Natural killer cell (primary cell): ENCODE results near the gene SLC12A4. TPM values are rescaled to one million over a fixed set of nuclear protein-coding genes. Genes with fewer than 3 reads are reported as not detected.

Experiments used
- ATAC-seq, 3 donors: fragments of 150-1000 bp in 2 of 3; fragments of 200-7000 bp in 1 of 3; cut with Tn5 transposase; 1 replicate in 1 of 3; 2 replicates in 2 of 3; pipeline ENCODE4 v1.10.0; 2021; ENCODE audit warnings: mild to moderate bottlenecking in 2 of 3, moderate library complexity in 2 of 3
- DNase-seq, 2 donors: peaks; one replicate each; pipeline versions ENCODE4 v3.0.0 to v3.0.0-alpha.2; 2013 to 2021; ENCODE audit warnings: mixed read lengths in 1 of 2
- H3K27ac ChIP-seq: one replicate; pipeline ENCODE4 v1.5.1; 2013; ENCODE audit warnings: mild to moderate bottlenecking, low read length
- H3K27me3 ChIP-seq: one replicate; pipeline ENCODE4 v1.6.1; 2013; ENCODE audit warnings: low read length; ENCODE audit not compliant: control insufficient read depth, insufficient read depth
- H3K36me3 ChIP-seq: one replicate; pipeline ENCODE4 v1.6.1; 2013; ENCODE audit warnings: low read length; ENCODE audit not compliant: control insufficient read depth, insufficient read depth
- H3K4me1 ChIP-seq: one replicate; pipeline ENCODE4 v1.6.1; 2013; ENCODE audit warnings: low read length; ENCODE audit not compliant: control insufficient read depth, insufficient read depth
- H3K4me3 ChIP-seq: one replicate; pipeline ENCODE4 v1.5.1; 2013; ENCODE audit warnings: low read length
- H3K9me3 ChIP-seq: one replicate; pipeline ENCODE4 v1.6.1; 2013; ENCODE audit warnings: low read length; ENCODE audit not compliant: control insufficient read depth, insufficient read depth
- H3K27ac Mint-ChIP-seq, 2 donors: one replicate each; pipeline ENCODE4 v1.8.0; 2022; ENCODE audit warnings: mild to moderate bottlenecking in 2 of 2, mixed read lengths in 2 of 2, moderate library complexity in 1 of 2
- H3K27me3 Mint-ChIP-seq, 2 donors: one replicate each; pipeline ENCODE4 v1.8.0; 2022; ENCODE audit warnings: low read depth in 2 of 2, mixed read lengths in 2 of 2
- H3K36me3 Mint-ChIP-seq: one replicate; pipeline ENCODE4 v1.8.0; 2022; ENCODE audit warnings: mixed read lengths
- H3K4me1 Mint-ChIP-seq, 2 donors: one replicate each; pipeline ENCODE4 v1.8.0; 2022; ENCODE audit warnings: mixed read lengths in 2 of 2
- H3K4me3 Mint-ChIP-seq: one replicate; pipeline ENCODE4 v1.8.0; 2022; ENCODE audit warnings: mild to moderate bottlenecking, moderate library complexity, mixed read lengths
- H3K9me3 Mint-ChIP-seq, 2 donors: one replicate each; pipeline ENCODE4 v1.8.0; 2022; ENCODE audit warnings: mixed read lengths in 2 of 2
- WGBS: methylation state at CpG from one replicate; pipeline ENCODE4 v1.1.7; 2013; ENCODE audit warnings: missing lambda C conversion rate; ENCODE audit not compliant: insufficient coverage; 5-methylcytosine and 5-hydroxymethylcytosine counted together
- intact Hi-C: fragments of 100-400 bp; cut with micrococcal nuclease; formaldehyde crosslinking; loops from one replicate; pipeline ENCODE4 v1.14.2; 2022
- total RNA-seq, 4 donors: library from RNA; stranded (reverse); fragments of 120-200 nt in 1 of 4; gene quantifications; one replicate each; pipeline versions ENCODE4 v1.2.3 to v1.2.4, GENCODE V29; 2013 to 2022
- TF ChIP-seq, protein P1 (sequence below): fragments of 200-600 bp; IDR thresholded peaks from one replicate; pipeline ENCODE4 v1.8.0; 2022; ENCODE audit warnings: antibody characterized with exemption

Gene SLC12A4
- total RNA-seq, 3 donors from 2014 or later (not counting 1 experiment from before 2014, with no cell fraction given): 30.0 to 47.0 (median 30.5) TPM

DNA sequence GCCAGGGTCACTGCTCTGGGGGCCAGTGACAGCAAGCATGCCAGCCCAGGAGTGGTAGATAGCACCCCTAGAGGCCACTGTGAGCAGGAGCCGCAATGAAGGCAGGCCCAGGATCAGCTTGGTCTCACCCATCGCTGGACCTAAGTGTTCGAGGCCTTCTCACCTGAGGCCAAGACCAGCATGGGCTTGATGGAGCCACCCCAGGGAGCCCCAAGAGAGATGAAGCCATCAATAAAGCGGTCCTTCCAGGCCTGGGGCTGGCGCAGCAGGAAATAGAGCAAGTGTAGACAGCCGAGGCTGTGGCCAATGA lies 26.3 kb downstream of the SLC12A4 start:
- Histone ChIP-seq H3K4me1 (peaks cover 37% of the 10 kb centered on the region), H3K27me3 (no peaks in the 10 kb centered on the region), H3K9me3 (no peaks in the 10 kb centered on the region), H3K4me3 (no peak overlapping the region), H3K36me3 (peaks cover 17% of the 10 kb centered on the region), H3K27ac (no peak overlapping the region)
- DNase-seq (peak in 1 of 2 donors; percentile 60), ATAC-seq (peak in 2 of 3 donors; percentile 78 to 83)
- Mint-ChIP-seq H3K27me3 (no peaks in the 10 kb centered on the region), H3K9me3 (no peaks in the 10 kb centered on the region), H3K4me1 (peaks cover 21 to 28% of the 10 kb centered on the region in 2 donors), H3K36me3 (no peaks in the 10 kb centered on the region), H3K4me3 (no peak overlapping the region), H3K27ac (peak overlapping the region in 1 of 2 donors; percentile 45)
- TF ChIP-seq, protein P1, sequence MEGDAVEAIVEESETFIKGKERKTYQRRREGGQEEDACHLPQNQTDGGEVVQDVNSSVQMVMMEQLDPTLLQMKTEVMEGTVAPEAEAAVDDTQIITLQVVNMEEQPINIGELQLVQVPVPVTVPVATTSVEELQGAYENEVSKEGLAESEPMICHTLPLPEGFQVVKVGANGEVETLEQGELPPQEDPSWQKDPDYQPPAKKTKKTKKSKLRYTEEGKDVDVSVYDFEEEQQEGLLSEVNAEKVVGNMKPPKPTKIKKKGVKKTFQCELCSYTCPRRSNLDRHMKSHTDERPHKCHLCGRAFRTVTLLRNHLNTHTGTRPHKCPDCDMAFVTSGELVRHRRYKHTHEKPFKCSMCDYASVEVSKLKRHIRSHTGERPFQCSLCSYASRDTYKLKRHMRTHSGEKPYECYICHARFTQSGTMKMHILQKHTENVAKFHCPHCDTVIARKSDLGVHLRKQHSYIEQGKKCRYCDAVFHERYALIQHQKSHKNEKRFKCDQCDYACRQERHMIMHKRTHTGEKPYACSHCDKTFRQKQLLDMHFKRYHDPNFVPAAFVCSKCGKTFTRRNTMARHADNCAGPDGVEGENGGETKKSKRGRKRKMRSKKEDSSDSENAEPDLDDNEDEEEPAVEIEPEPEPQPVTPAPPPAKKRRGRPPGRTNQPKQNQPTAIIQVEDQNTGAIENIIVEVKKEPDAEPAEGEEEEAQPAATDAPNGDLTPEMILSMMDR: peak; percentile 60
- WGBS: 88% methylated on average over 6 of the region's 6 CpGs
- intact Hi-C loops: no loop called here

DNA sequence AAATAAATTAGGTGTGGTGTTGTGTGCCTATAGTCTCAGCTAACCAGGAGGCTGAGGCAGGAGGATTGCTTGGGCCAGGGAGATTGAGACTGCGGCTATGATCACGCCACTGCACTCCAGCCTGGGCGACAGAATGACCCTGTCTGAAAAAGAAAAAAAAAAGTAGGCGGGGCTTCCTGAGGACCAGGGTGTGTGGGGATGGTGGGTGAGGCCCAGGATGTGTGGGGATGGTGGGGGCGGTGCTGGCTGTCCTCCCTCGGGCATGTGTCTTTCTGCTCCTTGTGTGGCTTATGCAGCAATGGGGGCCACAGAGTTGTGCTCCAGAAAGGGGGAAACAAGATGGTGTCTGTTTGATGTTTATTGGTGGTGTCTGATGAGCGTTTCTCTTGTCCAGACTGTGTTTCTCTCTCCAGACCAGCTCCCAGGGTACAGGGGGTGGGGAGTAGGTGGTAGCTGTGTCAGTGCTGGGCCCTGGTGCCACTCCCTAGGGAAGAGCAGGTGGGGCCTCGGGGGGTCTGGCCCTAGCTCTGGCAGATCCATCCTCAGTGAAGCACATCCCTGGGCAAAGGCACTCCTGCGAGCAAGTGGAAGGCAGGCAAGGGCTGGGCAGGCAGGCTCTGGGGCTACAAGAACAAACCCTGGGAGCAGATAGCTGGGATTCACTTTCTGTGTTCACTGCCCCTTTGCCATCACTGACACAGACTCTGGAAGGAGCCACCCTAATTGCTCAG lies 26.8 kb downstream of the SLC12A4 start:
- Mint-ChIP-seq H3K27ac (peak overlapping the region; percentile 29 to 45), H3K36me3 (no peaks in the 10 kb centered on the region), H3K9me3 (no peaks in the 10 kb centered on the region), H3K4me1 (peaks cover 26 to 33% of the 10 kb centered on the region in 2 donors), H3K4me3 (no peak overlapping the region), H3K27me3 (no peaks in the 10 kb centered on the region)
- ATAC-seq: no peak
- TF ChIP-seq, protein P1: no peak
- H3K4me1 ChIP-seq: peaks cover 42% of the 10 kb centered on the region
- H3K4me3 ChIP-seq: no peak overlapping the region
- intact Hi-C loops: no loop called here
- 78% methylated on average over 9 of the region's 9 CpGs for WGBS
- H3K27ac ChIP-seq: no peak overlapping the region
- H3K27me3 ChIP-seq: no peaks in the 10 kb centered on the region
- H3K36me3 ChIP-seq: peaks cover 17% of the 10 kb centered on the region
- no peak for DNase-seq
- no peaks in the 10 kb centered on the region for H3K9me3 ChIP-seq

DNA sequence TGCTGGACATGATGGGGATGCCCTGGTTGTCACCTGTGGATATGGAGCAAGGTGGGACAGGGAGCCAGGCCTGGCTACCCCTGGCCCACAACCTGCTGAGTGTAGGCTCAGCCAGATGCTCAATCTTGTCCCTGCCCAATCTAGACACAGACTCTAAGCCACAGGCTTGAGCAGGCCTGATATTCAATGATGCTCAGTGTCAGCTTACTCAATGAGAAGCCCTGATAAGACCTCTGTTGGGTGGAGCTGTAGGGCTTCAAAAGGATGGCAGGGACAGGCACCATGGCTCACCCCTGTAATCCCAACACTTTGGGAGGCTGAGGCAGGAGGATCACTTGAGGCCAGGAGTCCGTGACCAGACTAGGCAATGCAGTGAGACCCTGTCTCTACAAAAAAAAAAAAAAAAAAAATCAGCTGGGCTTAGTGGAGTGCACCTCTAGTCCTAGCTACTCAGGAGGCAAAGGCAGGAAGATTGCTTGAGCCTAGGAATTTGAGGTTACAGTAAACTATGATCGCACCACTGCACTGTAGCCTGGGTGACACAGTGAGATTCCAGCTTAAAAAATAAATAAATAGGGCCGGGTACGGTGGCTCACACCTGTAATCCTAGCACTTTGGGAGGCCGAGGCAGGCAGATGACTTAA lies 27.9 kb downstream of the SLC12A4 start:
- Histone ChIP-seq H3K4me3 (no peak overlapping the region), H3K4me1 (peaks cover 43% of the 10 kb centered on the region), H3K27ac (no peak overlapping the region), H3K27me3 (no peaks in the 10 kb centered on the region), H3K9me3 (no peaks in the 10 kb centered on the region), H3K36me3 (peaks cover 11% of the 10 kb centered on the region)
- no peak for DNase-seq
- Mint-ChIP-seq H3K27ac (peak overlapping the region; percentile 56 to 84), H3K4me1 (peaks cover 30 to 38% of the 10 kb centered on the region in 2 donors), H3K4me3 (no peak overlapping the region), H3K36me3 (no peaks in the 10 kb centered on the region), H3K9me3 (no peaks in the 10 kb centered on the region), H3K27me3 (no peaks in the 10 kb centered on the region)
- intact Hi-C loops: no loop called here
- TF ChIP-seq, protein P1: no peak
- ATAC-seq: no peak
- 99% methylated on average over 5 of the region's 5 CpGs for WGBS
